Activated naive CD8-positive, alpha-beta T cell treated with anti-CD3 and anti-CD28 coated beads, Interleukin-2, amount 10 ng/mL, durations not matched to agents 7 days and 5 days (primary cell): Measurements from ENCODE around the gene SH3BP1. TPM values are rescaled to one million over a fixed set of nuclear protein-coding genes. Genes with fewer than 3 reads are reported as not detected.
"Not testable (repeated sequence)": the region's sequence is repeated elsewhere in the genome, so short reads cannot be mapped to it uniquely, and the experiment has no call there.

Source experiments
- ATAC-seq: fragments of 150-1000 bp; cut with Tn5 transposase; one replicate; pipeline ENCODE4 v1.10.0; 2021; ENCODE audit warnings: low read depth, moderate library complexity
- POLR2A ChIA-PET: fragments of 350-600 bp; sonication (Branson Sonifier 250); formaldehyde crosslinking; loops from one replicate; lab custom pipeline; 2021; ENCODE audit warnings: antibody characterized with exemption; lab: Charles Lee
- DNase-seq: peaks from one replicate; pipeline ENCODE4 v3.0.0; 2021
- H3K27ac Mint-ChIP-seq: one replicate; pipeline ENCODE4 v1.8.0; 2022; ENCODE audit warnings: mild to moderate bottlenecking, mixed read lengths
- H3K27me3 Mint-ChIP-seq: one replicate; pipeline ENCODE4 v1.8.0; 2022; ENCODE audit warnings: mild to moderate bottlenecking, moderate library complexity, mixed read lengths
- H3K36me3 Mint-ChIP-seq: one replicate; pipeline ENCODE4 v1.8.0; 2021; ENCODE audit warnings: mild to moderate bottlenecking, mixed read lengths
- H3K4me1 Mint-ChIP-seq: one replicate; pipeline ENCODE4 v1.8.0; 2021; ENCODE audit warnings: mixed read lengths
- H3K4me3 Mint-ChIP-seq: one replicate; pipeline ENCODE4 v1.8.0; 2022; ENCODE audit warnings: mild to moderate bottlenecking, moderate library complexity, mixed read lengths
- H3K9me3 Mint-ChIP-seq: one replicate; pipeline ENCODE4 v1.8.0; 2021; ENCODE audit warnings: mixed read lengths
- total RNA-seq, 2 experiments: library from RNA; stranded (reverse); gene quantifications; one replicate each; pipeline ENCODE4 v1.2.3, GENCODE V29; 2021

Gene SH3BP1
- total RNA-seq, 2 experiments from 2014 or later = 157 to 169 TPM

- ATAC-seq (no peak), DNase-seq (no peak)
- POLR2A ChIA-PET = interaction anchor here (0.8 to 5.8 kb wide), 7 partner anchors 10 to 35 kb away, joined by 4 to 51 read pairs (median 16); partner anchors contain the start of genes GGA1, LGALS1 and PDXP
- Mint-ChIP-seq H3K9me3 (no peaks in the 10 kb centered on the region), H3K4me3 (peak overlapping the region; percentile 100), H3K36me3 (peaks cover 18% of the 10 kb centered on the region), H3K27me3 (no peaks in the 10 kb centered on the region), H3K27ac (peak overlapping the region; percentile 100), H3K4me1 (peaks cover 48% of the 10 kb centered on the region)
Observed at GRCh38 chr22:37640591-37641560, 1.4 kb downstream of the SH3BP1 start.

- Mint-ChIP-seq H3K27ac (peak overlapping the region; percentile 100), H3K36me3 (peaks cover 18% of the 10 kb centered on the region)
- no peak for DNase-seq
Observed at GRCh38 chr22:37641561-37641949, 2.1 kb downstream of the SH3BP1 start.

GRCh38 chr22:37643225-37643847, 3.9 kb downstream of the SH3BP1 start:
- H3K9me3 Mint-ChIP-seq = no peaks in the 10 kb centered on the region
- no peaks in the 10 kb centered on the region for H3K27me3 Mint-ChIP-seq
- peaks cover 27% of the 10 kb centered on the region for H3K4me1 Mint-ChIP-seq
- DNase-seq = peak; percentile 92
- ATAC-seq = peak; percentile 58
- POLR2A ChIA-PET = interaction anchor here (0.7 to 3.9 kb wide), 16 partner anchors 9 to 43 kb away, joined by 3 to 38 read pairs (median 6); partner anchors contain the start of genes GGA1, LGALS1, NOL12 and PDXP
- peaks cover 20% of the 10 kb centered on the region for H3K36me3 Mint-ChIP-seq
- H3K27ac Mint-ChIP-seq = peak overlapping the region; percentile 79
- peak overlapping the region; percentile 66 for H3K4me3 Mint-ChIP-seq

More at GRCh38 chr22:37641561-37641949, 2.1 kb downstream of the SH3BP1 start:
- POLR2A ChIA-PET = interaction anchor here (0.7 to 5.8 kb wide), 7 partner anchors 8 to 36 kb away, joined by 3 to 51 read pairs (median 16); partner anchors contain the start of genes GGA1, LGALS1 and PDXP
- Mint-ChIP-seq H3K9me3 (no peaks in the 10 kb centered on the region), H3K27me3 (no peaks in the 10 kb centered on the region), H3K4me1 (peaks cover 41% of the 10 kb centered on the region), H3K4me3 (peak overlapping the region; percentile 100)
- no peak for ATAC-seq

- Mint-ChIP-seq H3K36me3 (peaks cover 27% of the 10 kb centered on the region), H3K4me3 (no peak overlapping the region)
Observed at GRCh38 chr22:37647317-37647716, 7.8 kb downstream of the SH3BP1 start.

DNA sequence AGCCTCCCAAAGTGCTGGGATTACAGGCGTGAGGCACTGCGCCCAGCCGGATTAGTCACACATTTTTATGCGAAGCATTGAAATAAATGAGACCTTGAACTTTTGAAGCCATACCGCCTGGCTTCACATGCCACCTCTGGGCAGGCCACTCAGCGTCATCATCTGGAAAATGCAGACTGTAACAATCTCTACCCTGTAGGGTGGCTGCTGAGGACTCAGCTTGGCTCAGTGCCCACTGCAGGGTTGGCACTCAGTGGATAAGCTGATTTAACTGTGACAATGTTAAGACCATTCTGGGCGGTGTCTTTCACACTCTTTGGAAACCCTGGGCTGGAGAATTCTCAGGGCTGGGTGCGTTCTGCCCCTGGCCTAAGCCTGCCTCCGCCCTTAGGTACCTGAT, 8.5 kb downstream of the SH3BP1 start:
- POLR2A ChIA-PET = interaction anchor here (0.7 to 3.0 kb wide), 5 partner anchors 9 to 28 kb away, joined by 3 to 11 read pairs (median 5); partner anchors contain the start of gene PDXP
- Mint-ChIP-seq H3K27ac (peak overlapping the region; percentile 20), H3K27me3 (no peaks in the 10 kb centered on the region), H3K36me3 (peaks cover 29% of the 10 kb centered on the region), H3K4me1 (peaks cover 10% of the 10 kb centered on the region), H3K9me3 (no peaks in the 10 kb centered on the region), H3K4me3 (no peak overlapping the region)
- DNase-seq (no peak), ATAC-seq (no peak)

More at GRCh38 chr22:37647317-37647716, 7.8 kb downstream of the SH3BP1 start:
- H3K27ac Mint-ChIP-seq = no peak overlapping the region
- no peaks in the 10 kb centered on the region for H3K27me3 Mint-ChIP-seq
- ATAC-seq (no peak), DNase-seq (no peak)
- POLR2A ChIA-PET = interaction anchor here (0.7 to 3.0 kb wide), 4 partner anchors 9 to 20 kb away, joined by 3 to 11 read pairs (median 5); partner anchors contain the start of gene PDXP
- peaks cover 14% of the 10 kb centered on the region for H3K4me1 Mint-ChIP-seq
- no peaks in the 10 kb centered on the region for H3K9me3 Mint-ChIP-seq

DNA sequence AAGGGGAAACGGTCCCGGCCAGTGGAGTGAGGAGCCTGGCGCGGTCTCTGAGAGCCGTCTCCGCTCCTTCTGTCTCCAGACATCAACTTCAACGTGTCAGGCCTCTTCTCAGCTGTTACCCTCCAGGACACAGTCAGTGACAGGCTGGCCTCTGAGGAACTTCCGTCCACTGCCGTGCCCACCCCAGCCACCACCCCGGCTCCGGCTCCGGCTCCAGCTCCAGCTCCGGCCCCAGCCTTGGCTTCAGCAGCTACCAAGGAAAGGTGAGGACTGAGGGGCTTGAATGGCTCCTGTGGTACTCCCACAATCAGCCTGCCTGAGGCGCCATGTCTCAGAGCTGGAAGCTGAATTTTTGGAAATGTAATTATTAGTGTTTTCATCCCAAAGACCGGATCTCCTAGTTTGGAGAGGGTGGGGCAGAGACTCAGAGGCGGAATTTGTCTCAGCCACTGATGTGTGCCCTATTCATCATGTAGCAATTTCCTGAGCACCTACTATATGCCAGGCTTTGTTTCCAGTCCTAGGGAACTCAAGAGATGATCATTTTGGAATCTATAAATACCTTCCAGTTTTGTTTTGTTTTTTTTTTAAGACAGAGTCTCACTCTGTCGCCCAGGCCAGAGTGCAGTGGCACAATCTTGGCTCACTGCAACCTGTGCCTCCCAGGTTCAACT, 11.1 kb downstream of the SH3BP1 start:
- peaks cover 31% of the 10 kb centered on the region for H3K36me3 Mint-ChIP-seq
- no peak for DNase-seq
- H3K4me3 Mint-ChIP-seq = no peak overlapping the region
- ATAC-seq = no peak
- no peak overlapping the region for H3K27ac Mint-ChIP-seq
- H3K27me3 Mint-ChIP-seq = no peaks in the 10 kb centered on the region
- H3K4me1 Mint-ChIP-seq = peaks cover 3% of the 10 kb centered on the region
- no peaks in the 10 kb centered on the region for H3K9me3 Mint-ChIP-seq
- POLR2A ChIA-PET = interaction anchor here (0.5 to 1.5 kb wide), 4 partner anchors 17 to 213 kb away, joined by 3 to 6 read pairs (median 3); no protein-coding TSS in a partner anchor

- H3K27me3 Mint-ChIP-seq = no peaks in the 10 kb centered on the region
- DNase-seq = no peak
- H3K36me3 Mint-ChIP-seq = peaks cover 25% of the 10 kb centered on the region
- H3K27ac Mint-ChIP-seq = no peak overlapping the region
- H3K4me3 Mint-ChIP-seq = no peak overlapping the region
- POLR2A ChIA-PET = interaction anchor here (0.9 kb wide), 1 partner anchor 12 kb away, joined by 3 read pairs; no protein-coding TSS in a partner anchor
- peaks cover 11% of the 10 kb centered on the region for H3K4me1 Mint-ChIP-seq
- no peak for ATAC-seq
- no peaks in the 10 kb centered on the region for H3K9me3 Mint-ChIP-seq
Observed at GRCh38 chr22:37654563-37655251, 15.2 kb downstream of the SH3BP1 start.

- Mint-ChIP-seq H3K36me3 (peaks cover 25% of the 10 kb centered on the region), H3K27me3 (no peaks in the 10 kb centered on the region), H3K9me3 (no peaks in the 10 kb centered on the region), H3K4me3 (no peak overlapping the region), H3K4me1 (peaks cover 16% of the 10 kb centered on the region), H3K27ac (no peak overlapping the region)
- DNase-seq (no peak), ATAC-seq (no peak)
- POLR2A ChIA-PET = interaction anchor here (0.9 to 9.9 kb wide), 2 partner anchors 13 to 23 kb away, joined by 3 to 216 read pairs; partner anchors contain the start of genes LGALS1 and NOL12
Observed at GRCh38 chr22:37655252-37655563, 15.7 kb downstream of the SH3BP1 start.

GRCh38 chr22:37656583-37656982, 17.1 kb downstream of the SH3BP1 start:
- H3K27me3 Mint-ChIP-seq, ATAC-seq, DNase-seq, H3K4me3 Mint-ChIP-seq, H3K9me3 Mint-ChIP-seq: not testable (repeated sequence)
- Mint-ChIP-seq H3K4me1 (peaks cover 30% of the 10 kb centered on the region), H3K27ac (peak overlapping the region; percentile 59), H3K36me3 (peaks cover 22% of the 10 kb centered on the region)
- POLR2A ChIA-PET = interaction anchor here (0.9 to 9.9 kb wide), 7 partner anchors 9 to 100 kb away, joined by 3 to 216 read pairs (median 9); partner anchors contain the start of genes LGALS1, NOL12 and SH3BP1

DNA sequence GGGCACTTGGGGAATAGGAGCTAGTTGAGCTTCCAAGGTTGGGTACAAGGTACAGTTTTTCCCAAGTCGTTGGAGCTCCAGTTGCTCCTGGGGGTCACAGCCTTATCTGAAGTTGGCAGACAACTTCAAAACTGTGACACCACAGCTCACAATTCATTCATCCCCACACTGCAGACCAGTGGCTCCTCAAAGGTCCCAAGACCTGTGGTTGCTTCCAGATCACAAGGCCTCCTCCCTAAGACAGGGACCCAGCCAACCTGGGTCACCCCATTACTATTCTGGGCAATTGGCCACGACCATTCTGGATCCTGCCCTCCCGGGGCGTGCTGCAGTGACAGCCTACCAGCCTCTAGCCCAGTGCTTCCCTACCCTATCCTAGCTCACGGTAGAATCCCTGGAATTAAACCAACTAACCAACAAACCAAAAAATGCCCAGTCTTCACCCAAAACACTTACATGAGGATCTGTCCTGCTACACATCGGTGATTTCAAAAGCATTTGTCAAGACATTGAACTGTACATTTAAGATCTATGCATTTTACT, 18.2 kb downstream of the SH3BP1 start:
- peaks cover 34% of the 10 kb centered on the region for H3K4me1 Mint-ChIP-seq
- H3K27me3 Mint-ChIP-seq = no peaks in the 10 kb centered on the region
- POLR2A ChIA-PET = interaction anchor here (0.6 to 9.9 kb wide), 18 partner anchors 9 to 1453 kb away, joined by 3 to 216 read pairs (median 6); partner anchors contain the start of genes GCAT, GGA1, LGALS1 and NOL12
- no peaks in the 10 kb centered on the region for H3K9me3 Mint-ChIP-seq
- peaks cover 17% of the 10 kb centered on the region for H3K36me3 Mint-ChIP-seq
- DNase-seq = no peak
- no peak for ATAC-seq
- H3K27ac Mint-ChIP-seq = peak overlapping the region; percentile 95
- peak overlapping the region; percentile 95 for H3K4me3 Mint-ChIP-seq

- POLR2A ChIA-PET = interaction anchor here (0.6 to 9.9 kb wide), 17 partner anchors 9 to 1452 kb away, joined by 3 to 216 read pairs (median 8); partner anchors contain the start of genes GCAT, GGA1, LGALS1 and NOL12
- ATAC-seq (peak; percentile 98), DNase-seq (peak; percentile 99)
- Mint-ChIP-seq H3K27ac (peak within 1 kb of the TSS; percentile 95), H3K9me3 (no peaks in the 10 kb centered on the region), H3K27me3 (no peaks in the 10 kb centered on the region), H3K4me3 (peak within 1 kb of the TSS; percentile 95), H3K36me3 (peaks cover 11% of the 10 kb centered on the region), H3K4me1 (peaks cover 35% of the 10 kb centered on the region)
Observed at GRCh38 chr22:37658133-37659065, 18.9 kb downstream of the SH3BP1 start, which contains the start of gene PDXP. PDXP (plus strand) TSS chr22:37658723; CDS start chr22:37658783, 60 bp downstream.
